PC-3 (cell line): ENCODE measurements around the gene ENKD1.

Experiments
- EZH2phosphoT487 ChIP-seq: fragments of 300-600 bp; sonication (generic); IDR thresholded peaks from 2 replicates; pipeline ENCODE4 v1.6.1; 2018; ENCODE audit warnings: mild to moderate bottlenecking, antibody characterized with exemption, low read length, borderline replicate concordance
- TF ChIP-seq, protein P1 (sequence below): fragments of 300-600 bp; sonication (generic); conservative IDR thresholded peaks from 2 replicates; pipeline ENCODE4 v1.5.1; 2017; ENCODE audit warnings: antibody characterized with exemption, low read depth, mild to moderate bottlenecking, low read length

- TF ChIP-seq, protein P1, sequence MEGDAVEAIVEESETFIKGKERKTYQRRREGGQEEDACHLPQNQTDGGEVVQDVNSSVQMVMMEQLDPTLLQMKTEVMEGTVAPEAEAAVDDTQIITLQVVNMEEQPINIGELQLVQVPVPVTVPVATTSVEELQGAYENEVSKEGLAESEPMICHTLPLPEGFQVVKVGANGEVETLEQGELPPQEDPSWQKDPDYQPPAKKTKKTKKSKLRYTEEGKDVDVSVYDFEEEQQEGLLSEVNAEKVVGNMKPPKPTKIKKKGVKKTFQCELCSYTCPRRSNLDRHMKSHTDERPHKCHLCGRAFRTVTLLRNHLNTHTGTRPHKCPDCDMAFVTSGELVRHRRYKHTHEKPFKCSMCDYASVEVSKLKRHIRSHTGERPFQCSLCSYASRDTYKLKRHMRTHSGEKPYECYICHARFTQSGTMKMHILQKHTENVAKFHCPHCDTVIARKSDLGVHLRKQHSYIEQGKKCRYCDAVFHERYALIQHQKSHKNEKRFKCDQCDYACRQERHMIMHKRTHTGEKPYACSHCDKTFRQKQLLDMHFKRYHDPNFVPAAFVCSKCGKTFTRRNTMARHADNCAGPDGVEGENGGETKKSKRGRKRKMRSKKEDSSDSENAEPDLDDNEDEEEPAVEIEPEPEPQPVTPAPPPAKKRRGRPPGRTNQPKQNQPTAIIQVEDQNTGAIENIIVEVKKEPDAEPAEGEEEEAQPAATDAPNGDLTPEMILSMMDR: no peak
- no peak for TF ChIP-seq EZH2phosphoT487
These were observed 37.1 kb upstream of the ENKD1 start for GRCh38 chr16:67703626-67704025.
